Endothelial cell of umbilical vein (primary cell): Measurements from ENCODE around the gene CFAP61.

Experiments used
- EZH2 ChIP-seq: IDR thresholded peaks from 2 replicates; pipeline ENCODE4 v1.6.1; 2012; ENCODE audit warnings: borderline replicate concordance, low read depth, mild to moderate bottlenecking, moderate library complexity, low read length, inconsistent platforms; ENCODE audit not compliant: severe bottlenecking
- MAX ChIP-seq: IDR thresholded peaks from 2 replicates; pipeline ENCODE4 v1.6.1; 2011; ENCODE audit not compliant: insufficient read depth, insufficient read length
- POLR2A ChIP-seq: IDR thresholded peaks from 2 replicates; pipeline ENCODE4 v1.6.1; 2012; ENCODE audit warnings: low read depth, mild to moderate bottlenecking, control low read depth, low read length
- POLR2AphosphoS5 ChIP-seq: IDR thresholded peaks from 2 replicates; pipeline ENCODE4 v1.6.1; 2012; ENCODE audit warnings: low read depth, mild to moderate bottlenecking, control low read depth, low read length, moderate library complexity; ENCODE audit not compliant: insufficient read depth
- TF ChIP-seq, protein P1 (sequence below), 2 donors: IDR thresholded peaks; 1 replicate in 1 of 2; 2 replicates in 1 of 2; pipeline ENCODE4 v1.5.1; 2011; ENCODE audit warnings: low read length in 2 of 2, mild to moderate bottlenecking in 2 of 2, moderate library complexity in 2 of 2, control low read depth in 1 of 2, inconsistent platforms in 1 of 2, low read depth in 1 of 2; ENCODE audit not compliant: insufficient read depth in 1 of 2; ENCODE audit errors: extremely low read depth in 1 of 2

DNA sequence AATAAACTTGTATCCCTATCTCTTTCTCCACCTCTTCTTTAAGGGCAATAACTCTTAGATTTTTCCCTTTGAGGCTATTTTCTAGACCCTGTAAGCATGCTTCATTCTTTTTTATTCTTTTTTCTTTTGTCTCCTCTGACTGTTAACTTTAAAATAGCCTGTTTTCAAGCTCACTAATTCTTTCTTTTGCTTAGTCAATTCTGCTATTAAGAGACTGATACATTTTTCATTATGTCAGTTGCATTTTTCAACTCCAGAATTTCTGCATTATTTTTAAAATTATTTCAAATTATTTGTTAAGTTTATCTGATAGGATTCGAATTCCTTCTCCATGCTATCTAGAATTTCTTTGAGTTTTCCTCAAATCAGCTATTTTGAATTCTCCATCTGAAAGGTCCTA, 84.0 kb downstream of the CFAP61 start:
- TF ChIP-seq, protein P1, sequence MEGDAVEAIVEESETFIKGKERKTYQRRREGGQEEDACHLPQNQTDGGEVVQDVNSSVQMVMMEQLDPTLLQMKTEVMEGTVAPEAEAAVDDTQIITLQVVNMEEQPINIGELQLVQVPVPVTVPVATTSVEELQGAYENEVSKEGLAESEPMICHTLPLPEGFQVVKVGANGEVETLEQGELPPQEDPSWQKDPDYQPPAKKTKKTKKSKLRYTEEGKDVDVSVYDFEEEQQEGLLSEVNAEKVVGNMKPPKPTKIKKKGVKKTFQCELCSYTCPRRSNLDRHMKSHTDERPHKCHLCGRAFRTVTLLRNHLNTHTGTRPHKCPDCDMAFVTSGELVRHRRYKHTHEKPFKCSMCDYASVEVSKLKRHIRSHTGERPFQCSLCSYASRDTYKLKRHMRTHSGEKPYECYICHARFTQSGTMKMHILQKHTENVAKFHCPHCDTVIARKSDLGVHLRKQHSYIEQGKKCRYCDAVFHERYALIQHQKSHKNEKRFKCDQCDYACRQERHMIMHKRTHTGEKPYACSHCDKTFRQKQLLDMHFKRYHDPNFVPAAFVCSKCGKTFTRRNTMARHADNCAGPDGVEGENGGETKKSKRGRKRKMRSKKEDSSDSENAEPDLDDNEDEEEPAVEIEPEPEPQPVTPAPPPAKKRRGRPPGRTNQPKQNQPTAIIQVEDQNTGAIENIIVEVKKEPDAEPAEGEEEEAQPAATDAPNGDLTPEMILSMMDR (IDR thresholded peaks at IDR 0.05; ENCODE audit: extremely low read depth in 1 of 2, insufficient read depth in 1 of 2, low read depth in 1 of 2, low read length in 2 of 2): no peak
- TF ChIP-seq EZH2 (no peak), POLR2AphosphoS5 (no peak), POLR2A (no peak), MAX (no peak)
